ENCODE data around the gene FAM174C.

Gene FAM174C

DNA sequence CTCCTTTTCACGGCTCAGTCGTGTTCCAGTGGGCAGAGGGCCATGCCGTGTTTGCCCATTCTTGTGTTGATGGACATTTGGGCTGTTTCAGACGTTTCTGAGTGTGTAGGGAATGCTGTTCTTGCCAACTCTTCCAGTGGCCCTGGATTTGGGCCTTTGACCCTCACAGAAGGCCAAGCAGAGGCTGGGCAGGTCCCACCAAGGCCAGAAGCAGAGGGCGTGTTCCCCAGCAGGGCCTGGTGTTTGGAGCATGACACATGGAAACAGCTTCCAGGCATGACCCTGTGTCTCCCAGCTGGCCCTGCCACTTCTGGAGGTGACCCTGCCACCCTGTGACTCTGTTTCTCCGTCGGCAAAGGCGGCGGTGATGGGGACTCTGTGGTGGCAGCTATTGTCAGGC, 46.2 kb downstream of the FAM174C start:
- no peak for DNase-seq (ENCODE audit: low spot score)

DNA sequence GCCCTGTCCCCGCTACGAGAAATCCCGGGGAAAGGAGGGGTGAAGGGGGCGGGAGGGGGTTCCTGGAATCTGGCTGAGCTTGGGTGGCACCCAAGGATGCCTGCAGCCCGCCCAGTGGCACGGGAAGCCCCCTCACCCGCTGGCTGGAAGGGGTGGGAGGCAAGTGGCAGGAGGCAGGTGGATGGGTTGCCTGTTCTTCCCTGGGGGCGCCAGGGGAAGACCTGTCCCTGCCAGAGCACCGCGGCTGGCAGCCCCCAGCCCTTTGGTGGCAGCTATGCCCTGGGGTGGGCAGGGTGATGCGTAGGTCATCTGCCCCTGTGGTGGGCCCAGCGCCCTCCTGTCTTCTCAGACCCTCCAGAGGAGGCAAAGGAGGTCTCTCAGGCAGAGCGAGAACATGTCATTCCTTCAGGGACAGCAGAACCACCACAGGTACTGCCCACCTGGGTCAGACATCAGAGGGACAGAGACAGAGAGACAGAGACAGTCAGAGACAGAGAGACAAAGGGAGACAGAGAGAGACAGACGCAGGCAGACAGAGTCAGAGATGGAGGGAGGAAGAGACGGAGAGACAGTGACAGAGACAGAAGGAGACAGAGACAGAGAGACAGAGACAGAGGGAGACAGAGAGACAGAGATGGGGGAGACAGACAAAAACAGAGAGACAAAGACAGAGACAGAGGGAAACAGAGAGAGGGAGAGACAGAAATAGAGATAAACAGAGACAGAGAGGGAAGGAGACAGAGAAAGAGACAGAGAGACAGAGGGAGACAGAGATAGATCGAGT, 47.1 kb downstream of the FAM174C start:
- no peak for DNase-seq (ENCODE audit: low spot score)

DNA sequence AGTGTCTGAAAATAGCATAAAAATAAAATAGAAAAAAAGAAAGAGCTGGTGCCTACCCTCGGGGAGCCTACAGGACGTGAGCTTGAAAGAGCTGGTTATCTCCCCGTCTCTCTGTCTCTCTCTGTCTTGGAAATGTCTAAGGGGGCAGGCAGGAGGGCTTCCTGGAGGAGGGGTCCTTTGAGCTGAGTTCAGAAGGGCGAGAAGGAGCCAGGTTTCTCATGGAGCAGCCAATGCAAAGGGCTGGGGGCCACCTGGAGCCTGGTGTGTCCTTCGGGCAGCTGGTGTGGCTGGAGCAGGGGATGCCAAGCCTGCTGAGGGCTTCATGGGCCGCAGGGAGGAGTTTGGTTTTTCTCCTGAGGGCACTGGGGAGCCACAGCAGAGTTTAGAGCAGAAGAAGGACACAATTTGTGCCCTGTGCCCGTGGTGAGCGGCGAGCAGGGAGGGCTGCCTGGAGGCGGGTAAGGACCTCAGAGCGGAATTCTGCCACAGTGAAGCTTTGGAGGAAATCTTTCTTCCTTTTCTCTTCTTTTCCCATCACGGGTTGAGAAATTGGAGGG, 49.0 kb downstream of the FAM174C start:
- no peak for DNase-seq (ENCODE audit: low spot score)

DNA sequence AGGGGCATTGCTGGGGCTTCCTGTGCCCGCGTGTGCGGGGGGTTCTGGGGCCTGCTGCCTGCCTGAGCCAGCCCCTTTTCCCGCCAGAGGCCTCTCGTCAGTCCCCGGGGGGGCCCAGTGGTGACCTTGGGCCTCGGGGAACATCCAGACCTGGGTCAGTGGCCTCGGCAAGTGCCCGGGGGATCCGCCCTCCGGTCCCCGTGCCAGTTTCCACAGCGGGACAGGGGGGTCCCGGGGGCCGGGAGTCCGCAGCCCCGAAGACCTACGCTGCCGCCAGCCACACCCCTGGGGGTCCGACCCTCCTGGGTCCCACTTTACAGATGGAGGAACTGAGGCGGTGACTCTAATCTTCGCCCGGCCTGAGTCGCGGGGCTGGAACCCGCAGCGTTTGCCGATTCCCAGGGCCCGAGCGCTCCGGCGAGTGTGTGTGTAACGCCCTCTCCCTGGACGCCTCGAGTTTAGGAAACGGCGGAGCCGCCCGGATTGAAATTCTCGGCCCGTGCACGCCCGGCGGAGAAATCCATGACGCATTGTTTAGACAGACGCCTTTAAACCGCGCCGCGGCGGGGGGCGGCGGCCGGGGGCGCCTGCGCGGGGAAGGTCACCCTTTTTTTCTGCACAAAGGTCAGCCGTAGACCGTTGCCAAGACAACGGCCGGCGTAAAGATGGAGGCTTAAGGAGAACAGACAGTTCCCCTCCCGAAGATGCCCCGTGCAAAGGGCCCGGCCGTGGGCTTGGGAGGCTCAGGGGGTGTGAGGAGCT, 49.7 kb downstream of the FAM174C start:
- DNase-seq (ENCODE audit: low spot score) = peak; percentile 75

DNA sequence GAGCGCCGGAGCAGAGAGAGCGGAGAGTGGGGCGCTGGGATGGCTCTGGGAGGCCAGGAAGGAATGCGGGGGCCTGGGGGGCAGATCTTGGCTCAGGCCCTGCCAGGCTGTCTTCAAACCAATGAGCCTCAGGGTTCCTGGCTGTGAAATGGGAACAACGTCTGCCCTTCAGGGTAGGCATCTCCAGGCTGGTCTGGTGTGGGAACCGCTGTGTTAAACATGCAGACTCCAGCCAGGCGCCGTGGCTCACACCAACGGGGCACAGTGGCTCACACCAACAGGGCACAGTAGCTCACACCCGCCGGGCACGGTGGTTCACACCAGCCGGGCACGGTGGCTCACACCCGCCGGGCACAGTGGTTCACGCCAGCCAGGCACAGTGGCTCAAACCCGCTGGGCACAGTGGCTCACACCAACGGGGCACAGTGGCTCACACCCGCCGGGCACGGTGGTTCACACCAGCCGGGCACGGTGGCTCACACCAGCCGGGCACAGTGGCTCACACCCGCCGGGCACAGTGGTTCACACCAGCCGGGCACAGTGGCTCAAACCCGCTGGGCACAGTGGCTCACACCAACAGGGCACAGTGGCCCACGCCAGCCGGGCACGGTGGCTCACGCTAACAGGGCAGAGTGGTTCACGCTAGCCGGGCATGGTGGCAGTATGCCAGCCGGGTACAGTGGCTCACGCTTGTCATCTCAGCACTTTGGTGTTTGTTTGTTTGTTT, 50.4 kb downstream of the FAM174C start:
- no peak for DNase-seq (ENCODE audit: low spot score)

DNA sequence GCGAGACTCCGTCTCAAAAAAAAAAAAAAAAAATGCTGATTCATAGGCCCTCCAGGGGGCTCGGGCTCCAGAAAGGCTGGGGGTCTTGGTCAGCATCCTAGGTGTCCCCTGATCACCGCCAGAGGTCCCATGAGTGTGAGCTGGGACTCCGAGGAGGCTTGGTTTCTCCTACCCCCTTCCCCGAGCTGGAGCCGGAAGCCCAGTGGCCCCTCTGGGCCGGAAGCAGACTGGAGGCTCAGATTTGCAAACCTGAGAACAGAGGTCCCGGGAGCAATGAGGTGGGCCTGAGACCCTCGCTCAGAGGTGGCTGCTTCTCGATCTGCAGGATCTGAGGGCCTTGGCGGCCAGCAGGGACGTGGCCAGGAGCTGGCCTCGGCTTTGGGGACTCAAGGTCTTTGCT, 51.8 kb downstream of the FAM174C start:
- no peak for DNase-seq (ENCODE audit: low spot score)

All from LoVo (cell line).